Measurements from ENCODE around the gene CDH13.

Gene CDH13

GRCh38 chr16:82772215-82772614 lies 145.4 kb downstream of the CDH13 start:
- no peak overlapping the region for H3K4me3 ChIP-seq (ENCODE audit: low read depth, low read length)

DNA sequence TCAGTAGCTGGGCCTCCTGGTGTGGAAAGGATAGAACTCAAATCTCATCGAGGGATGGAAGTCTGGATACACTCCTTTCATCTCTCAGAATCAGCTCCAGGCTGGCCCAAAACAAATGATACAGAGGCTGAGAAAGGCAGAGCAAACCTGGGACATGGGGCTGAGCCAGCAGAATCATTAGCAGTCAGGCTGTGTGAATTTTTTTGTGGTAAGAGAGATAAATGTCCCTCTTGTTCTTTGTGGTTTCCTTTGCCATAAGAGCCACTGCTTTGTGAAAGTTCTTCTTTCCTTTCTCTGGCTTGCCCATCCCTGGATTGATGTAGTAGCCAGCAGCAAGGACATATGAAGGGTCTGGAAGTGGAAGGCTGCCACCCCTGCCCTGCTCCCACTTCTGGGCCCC lies 146.2 kb downstream of the CDH13 start:
- H3K4me3 ChIP-seq (ENCODE audit: low read depth, low read length) = no peak overlapping the region

- no peak overlapping the region for H3K4me3 ChIP-seq (ENCODE audit: low read depth, low read length)
Observed at GRCh38 chr16:82776470-82777146, 149.8 kb downstream of the CDH13 start.

- H3K4me3 ChIP-seq (ENCODE audit: low read depth, low read length) = no peak overlapping the region
Observed at GRCh38 chr16:82782715-82783251, 156.0 kb downstream of the CDH13 start.

DNA sequence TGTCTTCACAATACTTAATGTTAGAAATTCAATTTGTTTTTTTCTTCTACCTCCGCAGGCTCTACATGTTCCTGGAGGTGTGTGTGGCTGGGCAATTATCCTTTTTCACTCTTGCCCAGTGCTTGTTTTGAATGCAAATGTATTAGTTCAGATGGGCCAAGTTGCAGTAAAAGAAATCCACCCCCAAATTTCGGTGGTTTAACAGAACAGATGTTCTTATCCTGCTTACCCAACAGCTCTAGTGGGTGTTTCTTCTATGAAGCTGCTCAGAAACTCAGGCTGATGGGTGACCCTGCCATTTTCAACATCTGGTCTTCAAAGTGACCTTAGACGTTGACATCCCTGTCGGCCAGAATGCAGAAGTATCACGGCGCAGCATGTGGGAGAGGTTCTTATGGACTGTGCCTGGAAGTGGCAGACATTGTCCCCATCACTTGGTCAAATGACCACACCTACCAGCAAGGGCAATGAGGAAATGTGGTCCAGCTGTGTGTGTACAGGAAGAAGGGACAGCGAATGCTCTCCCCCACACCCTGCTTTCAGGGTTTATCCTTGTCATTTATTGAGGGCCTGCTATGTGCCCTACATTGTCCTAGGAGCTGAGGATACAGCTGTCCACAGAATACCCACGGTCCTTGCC lies 157.3 kb downstream of the CDH13 start:
- H3K4me3 ChIP-seq (ENCODE audit: low read depth, low read length) = no peak overlapping the region

DNA sequence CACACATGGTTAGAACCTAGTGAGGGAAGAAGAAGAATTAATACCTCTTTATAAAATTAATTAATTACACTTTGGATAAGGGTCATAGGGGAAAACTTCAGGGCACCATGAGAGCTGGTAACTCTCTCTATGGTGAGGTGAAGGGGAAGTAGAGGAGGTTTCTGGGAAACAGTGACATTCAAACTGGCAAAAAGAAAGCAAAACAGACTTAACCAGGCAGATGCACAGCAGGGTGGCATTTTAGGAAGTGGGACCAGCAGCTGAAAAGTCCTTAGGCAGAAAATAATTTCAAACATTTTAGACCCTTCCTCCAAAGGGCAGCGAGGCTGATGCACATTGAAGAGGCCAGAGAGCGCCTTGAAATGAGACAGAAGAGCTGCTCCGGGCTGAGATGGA lies 157.8 kb downstream of the CDH13 start:
- H3K4me3 ChIP-seq (ENCODE audit: low read depth, low read length) = no peak overlapping the region

DNA sequence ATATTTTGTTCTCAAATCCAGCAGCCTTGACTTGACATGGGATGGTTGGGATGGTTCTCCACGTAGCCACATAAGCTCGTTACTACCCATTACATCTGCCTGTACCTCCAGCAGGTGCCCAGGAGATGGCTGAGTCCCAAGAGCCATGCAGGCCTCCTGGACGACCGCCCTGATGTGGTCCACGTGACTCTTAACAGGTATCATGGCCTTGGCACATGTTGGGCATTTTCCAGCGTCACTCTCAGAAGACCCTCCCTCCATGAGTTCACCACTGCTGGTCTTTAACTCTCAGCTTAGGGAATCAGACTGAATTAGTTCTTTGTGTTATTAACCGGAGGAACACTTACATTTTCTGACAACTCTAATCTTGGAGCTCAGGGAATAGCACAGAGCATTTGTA lies 161.5 kb downstream of the CDH13 start:
- H3K4me3 ChIP-seq (ENCODE audit: low read depth, low read length) = no peak overlapping the region

DNA sequence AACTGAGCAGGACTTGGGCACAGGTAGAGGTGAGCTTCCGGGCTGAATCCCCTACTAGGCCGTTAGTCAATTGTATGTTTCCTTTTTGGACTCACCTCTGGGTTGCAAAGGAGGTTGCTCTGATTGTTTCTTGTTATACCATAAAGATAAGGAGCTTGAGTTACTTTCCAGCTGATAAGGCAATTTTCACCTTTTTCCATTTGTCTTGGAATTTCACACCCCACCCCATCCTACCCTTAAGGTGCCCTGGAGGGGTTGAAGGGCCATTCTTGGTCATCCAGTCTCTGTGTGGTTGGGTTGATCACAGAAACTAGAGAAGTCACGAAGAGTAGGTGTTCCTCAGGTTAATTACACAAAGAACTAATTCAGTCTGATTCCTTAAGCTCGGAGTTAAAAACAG lies 162.2 kb downstream of the CDH13 start:
- H3K4me3 ChIP-seq (ENCODE audit: low read depth, low read length) = no peak overlapping the region

DNA sequence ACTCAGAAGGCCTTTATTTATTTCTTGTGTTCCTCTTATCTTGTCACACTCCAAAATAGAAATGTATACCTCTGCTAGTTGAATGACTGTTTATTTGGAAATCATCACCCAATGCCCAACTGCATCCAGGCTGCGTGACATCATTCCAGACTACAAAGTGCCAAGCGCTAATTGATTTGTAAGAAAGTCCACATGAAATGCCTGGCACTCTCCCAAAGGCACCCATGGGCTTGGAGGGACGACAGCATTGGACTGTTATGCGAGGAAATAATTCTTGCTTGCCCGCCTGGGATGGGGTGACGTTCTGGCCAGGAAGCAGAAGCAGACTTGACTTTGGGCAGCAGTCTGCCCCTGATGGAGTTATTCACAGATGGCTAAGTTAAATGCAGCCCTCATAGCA lies 165.9 kb downstream of the CDH13 start:
- H3K4me3 ChIP-seq (ENCODE audit: low read depth, low read length) = no peak overlapping the region

- no peak overlapping the region for H3K4me3 ChIP-seq (ENCODE audit: low read depth, low read length)
Observed at GRCh38 chr16:82793528-82794245, 166.9 kb downstream of the CDH13 start.

GRCh38 chr16:82796047-82796446 lies 169.3 kb downstream of the CDH13 start:
- no peak overlapping the region for H3K4me3 ChIP-seq (ENCODE audit: low read depth, low read length)

GRCh38 chr16:82801361-82801760 lies 174.6 kb downstream of the CDH13 start:
- H3K4me3 ChIP-seq (ENCODE audit: low read depth, low read length) = no peak overlapping the region

- H3K4me3 ChIP-seq (ENCODE audit: low read depth, low read length) = no peak overlapping the region
Observed at GRCh38 chr16:82805866-82806265, 179.1 kb downstream of the CDH13 start.

- H3K4me3 ChIP-seq (ENCODE audit: low read depth, low read length) = no peak overlapping the region
Observed at GRCh38 chr16:82807311-82807710, 180.5 kb downstream of the CDH13 start.

DNA sequence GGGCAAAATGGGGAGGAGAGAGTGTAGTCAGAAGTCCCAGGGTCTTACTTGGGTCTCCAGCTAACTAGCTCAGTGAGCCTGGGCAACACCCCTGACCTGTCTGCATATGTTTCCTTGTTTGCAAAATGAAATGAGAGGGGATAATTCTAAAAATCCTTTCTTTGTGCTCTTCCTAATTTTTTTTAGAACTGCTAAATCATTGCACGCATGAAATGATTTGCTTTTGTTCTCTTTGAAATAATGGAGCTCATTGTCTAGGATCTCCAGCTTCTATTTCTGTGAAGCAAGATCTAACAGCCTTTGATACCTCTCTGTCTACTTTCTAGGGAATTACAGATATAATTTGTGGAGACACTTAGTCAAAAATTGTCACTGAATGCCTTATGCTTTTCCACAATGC lies 181.3 kb downstream of the CDH13 start:
- no peak overlapping the region for H3K4me3 ChIP-seq (ENCODE audit: low read depth, low read length)

DNA sequence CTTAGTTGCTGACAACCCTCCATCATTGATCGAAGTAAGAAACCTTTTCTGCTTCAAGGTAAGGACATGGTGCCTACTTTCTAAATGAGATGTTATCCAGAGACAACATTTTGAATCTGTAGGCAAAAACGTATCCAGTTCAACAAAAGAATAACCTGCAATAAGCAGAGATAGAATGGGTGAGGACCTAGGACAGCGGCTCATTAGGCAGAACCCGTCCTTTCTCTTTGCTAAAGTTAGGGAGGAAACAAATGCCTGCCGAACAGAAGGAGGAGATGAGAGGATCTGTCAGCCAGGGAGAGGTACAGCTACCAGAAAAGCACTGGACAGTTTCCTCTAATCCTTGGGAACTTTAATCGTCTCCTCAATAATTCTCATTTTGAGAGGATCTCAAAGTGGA lies 183.3 kb downstream of the CDH13 start:
- no peak overlapping the region for H3K4me3 ChIP-seq (ENCODE audit: low read depth, low read length)

GRCh38 chr16:82814059-82814458 lies 187.3 kb downstream of the CDH13 start:
- no peak overlapping the region for H3K4me3 ChIP-seq (ENCODE audit: low read depth, low read length)

- no peak overlapping the region for H3K4me3 ChIP-seq (ENCODE audit: low read depth, low read length)
Observed at GRCh38 chr16:82819286-82819685, 192.5 kb downstream of the CDH13 start.

DNA sequence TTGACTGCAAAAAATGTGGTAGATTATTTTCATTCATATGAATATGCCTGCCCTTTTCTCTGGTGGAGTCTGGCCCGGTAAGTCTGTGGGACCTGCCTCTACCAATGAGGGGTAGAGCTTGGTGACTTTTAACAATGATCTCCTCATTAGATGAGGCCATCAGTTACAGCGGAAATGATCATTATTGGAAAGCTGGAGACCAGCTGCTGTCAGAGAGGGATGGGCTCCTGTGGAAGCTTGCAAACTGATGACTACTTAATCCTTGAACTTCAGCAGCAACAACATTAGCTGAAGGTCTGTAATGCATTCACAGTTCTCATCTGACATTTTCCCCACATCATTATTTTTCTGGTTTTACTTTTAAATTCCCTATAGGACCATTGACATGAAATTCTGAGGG lies 194.1 kb downstream of the CDH13 start:
- H3K4me3 ChIP-seq (ENCODE audit: low read depth, low read length) = no peak overlapping the region

DNA sequence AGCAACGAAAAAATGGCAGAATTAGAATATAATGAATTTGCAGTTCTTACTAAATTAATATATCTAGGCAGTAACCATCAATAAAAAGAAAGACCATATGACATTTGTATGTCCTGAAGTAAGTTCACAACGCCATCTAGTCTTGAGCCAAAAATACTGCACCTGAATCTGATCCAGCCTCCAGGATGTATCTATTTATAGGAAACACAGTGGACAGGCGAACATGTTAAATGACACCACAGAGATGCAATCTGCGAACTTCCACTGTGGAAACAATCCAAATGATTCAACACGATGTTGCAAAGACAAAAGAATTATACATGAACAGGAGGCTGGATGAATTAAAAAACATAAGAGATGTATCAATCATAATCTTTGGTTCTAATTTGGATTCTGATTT lies 197.6 kb downstream of the CDH13 start:
- H3K4me3 ChIP-seq (ENCODE audit: low read depth, low read length) = no peak overlapping the region

GRCh38 chr16:82829301-82829700 lies 202.5 kb downstream of the CDH13 start:
- no peak overlapping the region for H3K4me3 ChIP-seq (ENCODE audit: low read depth, low read length)

DNA sequence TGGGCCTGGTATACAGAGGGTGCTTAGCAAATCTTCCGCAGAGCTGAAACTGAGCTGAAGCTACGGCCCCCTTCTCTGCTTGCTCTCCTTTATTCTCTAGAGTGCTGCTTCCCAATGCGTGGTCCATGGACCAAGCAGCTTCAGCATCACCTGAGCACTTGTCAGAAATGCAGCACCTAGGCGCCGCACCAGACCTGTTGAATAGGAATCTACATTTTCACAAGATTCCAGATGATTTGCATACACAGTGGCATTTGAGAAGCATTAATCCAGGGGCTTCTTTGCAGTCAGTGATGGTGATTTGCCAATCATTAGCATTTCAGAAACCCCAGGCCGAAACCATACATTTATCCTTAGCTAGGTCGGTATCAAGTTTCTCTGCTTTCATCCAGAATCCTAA lies 204.2 kb downstream of the CDH13 start:
- H3K4me3 ChIP-seq (ENCODE audit: low read depth, low read length) = no peak overlapping the region
